ENCODE measurements around the gene SP6.
A peak's percentile ranks its signal among the peaks of the same experiment; 100 is the strongest.

- TF ChIP-seq CTCF (IDR thresholded peaks at IDR 0.05) (no peak), POLR2AphosphoS5 (IDR thresholded peaks at IDR 0.05) (peak in 1 of 3 donors; percentile 4), POLR2A (IDR thresholded peaks at IDR 0.05) (no peak)
Measured at GRCh38 chr17:47894498-47895346, 43.8 kb upstream of the SP6 start.
